Measurements from ENCODE around the gene AKT3.
"Not testable (repeated sequence)": the region's sequence is repeated elsewhere in the genome, so short reads cannot be mapped to it uniquely, and the experiment has no call there.

AKT3 gene

DNA sequence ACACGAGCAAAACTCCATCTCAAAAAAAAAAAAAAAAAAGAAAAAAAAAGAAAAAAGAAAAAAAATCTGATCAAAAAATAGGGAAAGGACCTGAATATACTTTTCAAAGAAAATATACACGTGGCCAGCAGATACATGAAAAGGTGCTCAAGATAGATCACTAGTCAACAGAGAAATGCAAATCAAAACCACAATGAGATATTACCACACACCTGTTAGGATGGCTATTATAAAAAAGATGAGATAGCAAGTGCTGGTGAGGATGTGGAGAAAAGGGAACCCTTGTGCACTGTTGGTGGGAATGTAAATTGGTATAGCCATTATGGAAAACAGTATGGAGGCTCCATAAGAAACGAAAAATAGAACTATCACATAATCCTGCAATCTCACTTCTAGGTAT, 260.8 kb downstream of the AKT3 start:
- not testable (repeated sequence) for H3K4me3 ChIP-seq (ENCODE audit: low read length); DNase-seq (ENCODE audit: low read depth, low spot score)

- H3K4me3 ChIP-seq (ENCODE audit: low read length), result no peak overlapping the region
- DNase-seq (ENCODE audit: low read depth, low spot score), result no peak
Observed at GRCh38 chr1:243587823-243588560, 262.1 kb downstream of the AKT3 start.

DNA sequence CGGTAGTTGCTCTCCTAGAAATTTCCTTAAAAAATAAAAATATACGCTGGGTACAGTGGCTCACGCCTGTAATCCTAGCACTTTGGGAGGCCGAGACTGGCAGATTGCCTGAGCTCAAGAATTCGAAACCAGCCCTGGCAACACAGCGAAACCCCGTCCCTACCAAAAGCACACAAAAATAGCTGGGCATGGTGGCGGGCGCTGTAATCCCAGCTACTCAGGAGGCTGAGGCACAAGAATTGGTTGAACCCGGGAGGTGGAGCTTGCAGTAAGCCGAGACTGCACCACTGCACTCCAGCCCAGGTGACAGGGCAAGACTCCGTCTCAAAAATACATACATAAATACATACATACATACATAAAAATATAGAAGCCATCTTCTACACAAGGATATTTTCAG, 262.8 kb downstream of the AKT3 start:
- H3K4me3 ChIP-seq (ENCODE audit: low read length), result no peak overlapping the region

DNA sequence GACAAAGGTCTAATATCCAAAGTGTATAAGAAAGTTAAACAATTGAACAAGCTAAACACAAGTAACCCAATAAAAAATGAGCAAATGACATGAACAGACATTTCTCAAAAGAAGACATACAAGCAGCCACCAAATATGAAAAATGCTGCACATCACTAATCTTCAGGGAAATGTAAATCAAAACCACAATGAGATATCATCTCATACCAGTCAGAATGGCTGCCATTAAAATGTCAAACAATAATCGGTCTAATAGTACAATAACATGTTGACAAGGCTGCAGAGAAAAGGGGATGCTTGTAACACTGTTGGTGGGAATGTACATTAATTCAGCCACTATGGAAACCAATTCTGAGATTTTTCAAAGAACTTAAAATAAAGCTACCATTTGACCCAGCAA, 264.1 kb downstream of the AKT3 start:
- H3K4me3 ChIP-seq (ENCODE audit: low read length), result no peak overlapping the region
- no peak for DNase-seq (ENCODE audit: low read depth, low spot score)

More for the DNA sequence above, 262.8 kb downstream of the AKT3 start:
- DNase-seq (ENCODE audit: low read depth, low spot score), result no peak

- no peak for DNase-seq (ENCODE audit: low read depth, low spot score)
- H3K4me3 ChIP-seq (ENCODE audit: low read length), result no peak overlapping the region
Observed at GRCh38 chr1:243582326-243582725, 267.7 kb downstream of the AKT3 start.

DNA sequence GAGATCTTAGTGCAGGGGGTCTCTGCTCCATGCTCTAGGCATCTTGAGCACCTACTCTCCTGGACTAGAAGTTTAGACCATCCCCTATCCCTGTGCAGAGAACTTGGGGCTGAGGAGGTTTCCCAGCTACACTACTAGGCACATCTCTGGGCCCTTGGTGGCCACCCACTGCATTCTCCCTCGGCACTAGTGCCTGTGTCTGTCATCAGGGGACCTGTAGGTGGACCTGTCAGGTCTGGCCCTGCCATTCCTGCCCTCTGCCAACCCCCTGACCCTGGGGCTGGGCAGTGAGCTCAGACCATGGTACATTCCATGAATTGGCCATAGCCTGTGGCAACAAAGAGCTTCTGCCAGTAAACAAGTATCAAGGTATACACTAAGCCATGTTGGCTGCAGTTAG, 269.1 kb downstream of the AKT3 start:
- H3K4me3 ChIP-seq (ENCODE audit: low read length), result no peak overlapping the region
- DNase-seq (ENCODE audit: low read depth, low spot score), result no peak

DNA sequence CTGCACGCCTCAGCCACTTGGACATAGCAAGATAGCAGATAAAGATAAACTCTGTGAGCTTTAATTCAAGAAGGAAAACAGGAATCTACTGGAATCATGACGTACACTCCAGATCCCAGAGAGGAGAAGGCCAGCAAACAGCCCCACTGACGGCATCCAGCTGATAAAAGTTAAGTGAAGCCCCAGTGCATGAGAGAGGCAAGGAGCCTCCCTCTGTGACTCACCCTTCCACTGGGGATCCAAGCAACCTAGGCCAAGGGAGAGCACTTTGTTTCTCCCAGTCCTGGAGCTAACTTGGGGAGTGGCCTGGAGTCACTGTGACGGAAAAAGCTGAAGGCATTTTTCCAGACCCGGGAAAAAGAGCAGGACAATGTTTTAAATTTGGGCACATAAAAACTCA, 270.0 kb downstream of the AKT3 start:
- DNase-seq (ENCODE audit: low read depth, low spot score), result no peak

DNA sequence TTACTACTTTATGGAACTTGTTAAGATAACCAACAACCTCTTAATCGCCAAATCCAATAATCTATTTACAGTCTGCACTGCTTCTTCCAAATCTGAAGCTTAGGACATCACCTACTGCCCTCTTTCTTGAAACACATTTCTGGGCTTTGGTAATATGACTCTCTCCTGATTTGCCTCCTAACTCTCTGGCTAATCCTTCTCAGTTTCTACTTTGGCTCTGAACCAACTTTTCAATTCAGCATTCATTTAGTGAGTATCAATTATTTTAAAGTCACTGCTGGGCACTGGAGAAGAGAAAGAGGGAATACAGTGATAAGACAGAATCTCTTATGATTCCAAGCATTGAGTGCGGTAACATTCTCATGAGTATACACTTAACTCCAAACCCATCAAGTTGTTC, 275.0 kb downstream of the AKT3 start:
- no peak overlapping the region for H3K4me3 ChIP-seq (ENCODE audit: low read length)
- no peak for DNase-seq (ENCODE audit: low read depth, low spot score)

More for the DNA sequence above, 270.0 kb downstream of the AKT3 start:
- H3K4me3 ChIP-seq (ENCODE audit: low read length), result no peak overlapping the region

DNA sequence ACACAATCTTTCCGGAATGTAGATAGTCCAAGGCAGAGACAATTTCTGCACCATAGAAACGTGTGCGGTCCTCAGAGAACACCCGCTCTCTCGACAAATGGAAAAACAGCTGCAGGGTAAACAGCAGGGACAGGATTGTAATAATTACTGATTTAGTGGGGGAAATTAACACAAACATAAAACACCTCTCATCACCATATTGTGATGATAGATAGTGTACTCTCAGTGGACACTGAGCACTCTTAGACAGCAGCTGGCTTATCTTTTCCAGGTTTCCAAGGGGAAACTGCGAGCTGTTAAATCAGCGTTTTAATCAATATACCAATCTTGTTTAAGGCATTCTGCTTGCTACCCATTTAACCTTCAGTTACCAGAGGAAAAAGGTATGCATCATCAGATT, 277.1 kb downstream of the AKT3 start:
- H3K4me3 ChIP-seq (ENCODE audit: low read length), result no peak overlapping the region

DNA sequence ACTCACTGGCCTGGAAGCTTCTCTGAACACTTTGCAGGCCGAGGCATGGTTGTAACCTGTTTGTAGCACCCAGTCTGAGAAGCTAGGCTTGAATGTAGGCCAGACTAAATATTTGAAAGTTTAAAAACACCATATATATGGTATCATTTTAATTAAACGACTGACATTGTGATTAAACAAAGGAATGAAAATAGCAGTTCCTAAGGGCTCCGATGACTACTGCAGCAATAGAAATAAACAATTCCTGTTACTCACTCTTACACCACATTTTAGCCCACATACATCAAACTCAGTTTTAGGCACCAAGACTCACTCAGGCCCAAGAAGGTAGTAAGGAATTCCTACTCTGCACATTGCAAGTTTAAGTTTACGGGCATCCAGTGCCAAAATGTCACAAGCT, 281.2 kb downstream of the AKT3 start:
- no peak for DNase-seq (ENCODE audit: low read depth, low spot score)

More for the DNA sequence above, 277.1 kb downstream of the AKT3 start:
- no peak for DNase-seq (ENCODE audit: low read depth, low spot score)

DNA sequence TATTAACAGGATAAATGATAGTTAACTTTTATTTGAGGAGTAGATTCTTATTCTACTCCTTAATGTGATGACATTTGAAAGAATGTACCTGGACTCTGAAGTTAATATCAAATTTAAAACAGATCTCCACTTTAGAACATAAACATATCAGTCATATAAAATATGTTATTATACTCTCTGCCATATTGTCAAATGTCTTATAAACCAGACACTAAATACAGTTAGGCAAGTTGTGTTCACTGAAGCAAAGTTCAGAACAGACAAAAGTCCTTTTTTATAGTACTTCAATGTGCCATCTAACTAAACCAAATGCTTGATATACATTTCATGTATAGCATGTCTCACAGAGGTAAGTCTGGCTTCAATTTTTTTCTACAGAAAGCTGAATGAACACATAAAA, 285.2 kb downstream of the AKT3 start:
- no peak for DNase-seq (ENCODE audit: low read depth, low spot score)
- no peak overlapping the region for H3K4me3 ChIP-seq (ENCODE audit: low read length)

More for the DNA sequence above, 281.2 kb downstream of the AKT3 start:
- H3K4me3 ChIP-seq (ENCODE audit: low read length), result no peak overlapping the region

GRCh38 chr1:243563732-243564131, 286.3 kb downstream of the AKT3 start:
- DNase-seq (ENCODE audit: low read depth, low spot score), result no peak
- H3K4me3 ChIP-seq (ENCODE audit: low read length), result no peak overlapping the region

- no peak for DNase-seq (ENCODE audit: low read depth, low spot score)
Observed at GRCh38 chr1:243562473-243562872, 287.6 kb downstream of the AKT3 start.

DNA sequence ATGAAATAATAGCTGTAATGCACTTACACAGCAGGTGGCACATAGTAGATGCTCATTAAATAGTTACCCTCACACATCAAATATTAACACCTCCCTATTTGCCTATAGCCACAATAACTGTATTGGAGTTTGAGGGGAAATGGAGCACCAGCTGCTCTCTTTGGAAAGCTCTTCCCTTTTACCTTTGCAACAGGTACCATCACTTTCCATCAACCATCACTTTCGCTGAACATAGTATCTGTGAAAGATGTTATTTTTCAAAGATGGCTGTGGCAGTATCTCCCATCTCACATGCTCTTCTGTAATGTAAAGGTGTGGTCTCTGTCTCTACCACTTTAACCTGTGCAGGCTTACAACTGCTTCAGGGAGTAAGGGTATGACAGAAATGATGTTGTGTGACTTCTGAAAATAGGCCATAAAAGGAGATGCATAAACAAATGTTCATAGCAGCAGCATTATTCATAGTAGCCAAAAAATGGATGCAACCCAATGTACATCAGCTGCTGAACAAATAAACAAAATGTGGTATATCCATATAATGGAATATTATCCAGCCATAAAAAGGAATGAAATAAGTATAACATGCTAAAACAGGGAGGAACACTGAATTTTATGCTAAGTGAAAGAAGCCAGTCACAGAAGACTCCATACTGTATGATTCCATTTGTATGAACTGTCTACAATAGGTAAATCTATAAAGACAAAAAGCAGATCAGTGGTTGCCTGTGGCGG, 288.3 kb downstream of the AKT3 start:
- DNase-seq (ENCODE audit: low read depth, low spot score), result no peak
- H3K4me3 ChIP-seq (ENCODE audit: low read length), result no peak overlapping the region

More at GRCh38 chr1:243562473-243562872, 287.6 kb downstream of the AKT3 start:
- no peak overlapping the region for H3K4me3 ChIP-seq (ENCODE audit: low read length)

DNA sequence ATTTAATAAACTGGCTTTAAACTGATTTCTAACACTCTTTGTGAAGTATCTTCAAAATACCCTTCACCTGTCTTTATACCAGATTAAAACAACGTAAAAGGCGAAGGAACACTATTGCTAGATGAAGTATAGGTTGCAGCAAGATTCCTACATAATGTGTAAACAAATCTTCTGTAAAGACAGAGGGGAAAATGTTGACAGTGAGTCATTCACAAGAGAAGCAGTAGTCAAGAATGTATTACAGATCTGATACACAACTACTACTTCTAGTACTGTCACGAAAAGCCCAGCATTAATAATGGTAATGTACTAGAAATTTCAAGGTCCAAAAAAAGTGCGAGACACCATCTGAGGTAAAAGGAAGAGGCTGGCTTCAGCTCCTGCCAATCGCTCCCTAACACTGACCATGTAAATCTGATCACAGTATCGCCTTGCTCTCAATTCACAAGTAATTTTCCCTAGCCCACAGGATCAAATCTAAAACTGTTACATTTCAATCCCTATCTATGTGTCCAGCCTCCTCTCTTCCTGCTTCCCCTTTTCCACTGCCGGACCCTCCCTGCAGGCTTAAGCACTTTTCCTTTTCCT, 290.4 kb downstream of the AKT3 start:
- H3K4me3 ChIP-seq (ENCODE audit: low read length), result no peak overlapping the region
- no peak for DNase-seq (ENCODE audit: low read depth, low spot score)

DNA sequence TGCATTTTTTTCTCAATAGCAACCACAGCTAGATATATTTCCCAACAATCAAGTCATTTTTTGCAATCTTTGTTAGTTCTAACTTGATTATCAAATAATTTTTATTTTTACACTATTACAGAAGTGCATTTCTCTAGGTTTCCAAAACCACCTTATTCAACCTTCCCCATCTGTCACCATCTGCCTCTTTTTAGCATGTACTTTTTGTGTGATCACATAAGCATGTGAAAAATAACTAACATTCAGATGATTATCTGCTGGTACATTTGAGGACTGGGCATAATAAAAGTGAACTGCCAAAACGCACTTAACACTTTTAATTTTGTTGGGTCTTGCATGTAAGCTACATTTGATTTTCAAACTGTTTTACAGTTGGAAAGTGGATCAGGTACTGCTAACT, 291.5 kb downstream of the AKT3 start:
- H3K4me3 ChIP-seq (ENCODE audit: low read length), result no peak overlapping the region
- DNase-seq (ENCODE audit: low read depth, low spot score), result no peak

DNA sequence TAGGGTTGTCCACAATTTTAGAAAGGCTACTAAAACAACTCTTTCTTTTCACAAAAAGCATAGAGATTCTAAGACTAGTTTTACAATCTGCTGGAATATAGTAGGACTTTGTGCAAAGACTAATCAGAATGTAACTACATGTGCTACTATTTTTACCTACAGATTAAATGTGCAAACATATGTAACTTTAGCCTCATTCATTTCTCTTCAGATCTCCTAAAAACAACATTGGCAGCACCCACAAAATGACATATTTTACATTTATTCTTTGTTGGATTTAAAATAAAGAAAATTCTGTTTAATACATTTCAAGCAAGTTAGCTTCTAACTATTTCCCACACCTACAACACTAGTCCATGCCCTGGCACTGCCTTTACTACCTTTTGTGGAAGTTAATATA, 292.2 kb downstream of the AKT3 start:
- H3K4me3 ChIP-seq (ENCODE audit: low read length), result no peak overlapping the region
- DNase-seq (ENCODE audit: low read depth, low spot score), result no peak

GRCh38 chr1:243554686-243555085, 295.4 kb downstream of the AKT3 start:
- H3K4me3 ChIP-seq (ENCODE audit: low read length), result no peak overlapping the region
- peak; percentile 5 for DNase-seq (ENCODE audit: low read depth, low spot score)

DNA sequence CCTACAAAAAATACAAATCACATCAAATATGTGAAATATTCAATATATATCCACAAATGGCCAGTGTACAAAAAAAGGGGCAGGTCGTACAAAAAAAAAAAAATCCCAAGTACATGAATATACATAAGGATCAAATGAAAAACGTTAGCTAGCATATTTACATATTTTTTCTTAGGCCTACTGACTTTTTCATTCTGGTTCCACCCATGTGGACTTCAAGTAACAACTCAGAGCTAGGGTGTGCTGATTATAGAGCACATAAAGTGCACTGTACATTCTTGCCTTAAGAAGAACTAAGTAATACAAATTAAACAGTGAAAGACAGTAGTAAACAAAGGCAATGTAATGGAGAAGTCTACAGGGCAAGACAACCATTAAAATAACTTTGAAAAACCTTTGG, 297.0 kb downstream of the AKT3 start:
- no peak overlapping the region for H3K4me3 ChIP-seq (ENCODE audit: low read length)

GRCh38 chr1:243550276-243550675, 299.8 kb downstream of the AKT3 start:
- no peak for DNase-seq (ENCODE audit: low read depth, low spot score)

More for the DNA sequence above, 297.0 kb downstream of the AKT3 start:
- DNase-seq (ENCODE audit: low read depth, low spot score), result no peak

More at GRCh38 chr1:243550276-243550675, 299.8 kb downstream of the AKT3 start:
- H3K4me3 ChIP-seq (ENCODE audit: low read length), result no peak overlapping the region

Data from Jurkat, Clone E6-1 (cell line).